ENCODE data around the gene TPRG1. TPM values are rescaled to one million over a fixed set of nuclear protein-coding genes. Genes with fewer than 3 reads are reported as not detected.

The TPRG1 gene
- total and polyA plus RNA-seq, 2 donors (not counting 3 experiments of a cell fraction or from before 2014, with no cell fraction given) = 0.30 TPM; not detected in 1

GRCh38 chr3:189122526-189123205 is 49.1 kb upstream of the TPRG1 start:
- Histone ChIP-seq H3K4me1 (ENCODE audit: control insufficient read depth, extremely low read depth, insufficient read depth, low read length) (no peaks in the 10 kb centered on the region), H3K9ac (replicated peaks; ENCODE audit: extremely low read depth, insufficient read depth, low read length) (no peak overlapping the region), H3K36me3 (ENCODE audit: control insufficient read depth in 2 of 2, extremely low read depth in 1 of 2, insufficient read depth in 2 of 2, low read length in 2 of 2) (no peaks in the 10 kb centered on the region), H3K4me2 (ENCODE audit: insufficient read depth, low read length) (no peak overlapping the region), H4K20me1 (replicated peaks; ENCODE audit: control insufficient read depth, extremely low read depth, insufficient read depth, low read length) (no peaks in the 10 kb centered on the region), H3K27me3 (ENCODE audit: control insufficient read depth in 2 of 2, insufficient read depth in 2 of 2, low read length in 2 of 2) (no peaks in the 10 kb centered on the region), H3K9me3 (replicated peaks; ENCODE audit: control insufficient read depth, insufficient read depth, low read length) (no peaks in the 10 kb centered on the region), H3K9me1 (replicated peaks; ENCODE audit: control insufficient read depth, extremely low read depth, insufficient read depth, low read length) (no peaks in the 10 kb centered on the region), H3K27ac (ENCODE audit: insufficient read depth, low read depth, low read length) (no peak overlapping the region), H3K79me2 (ENCODE audit: control insufficient read depth, insufficient read depth, low read length) (no peaks in the 10 kb centered on the region), H2AFZ (ENCODE audit: low read depth, low read length) (no peak overlapping the region), H3K4me3 (replicated peaks in 1 of 3; ENCODE audit: insufficient read depth in 1 of 3, low read depth in 1 of 3, low read length in 3 of 3) (no peak overlapping the region)
- CTCF ChIA-PET = interaction anchor here (1.0 kb wide), 1 partner anchor 26 kb away, joined by 3 read pairs; no protein-coding TSS in a partner anchor
- FAIRE-seq (no peak), DNase-seq (ENCODE audit: low read depth, low spot score) (no peak)
- dilution Hi-C loops (cut with MboI; ENCODE audit: extremely low pct_ligation_motif_present, low sequenced_read_pairs) (no loop called here), intact Hi-C loops (cut with micrococcal nuclease) (no loop called here)
- no TSS peak for BruUV-seq (replicated peaks)
- POLR2A ChIA-PET = no interaction called here
- TF ChIP-seq MYC (IDR thresholded peaks at IDR 0.05; ENCODE audit: low read depth, low read length) = no peak

DNA sequence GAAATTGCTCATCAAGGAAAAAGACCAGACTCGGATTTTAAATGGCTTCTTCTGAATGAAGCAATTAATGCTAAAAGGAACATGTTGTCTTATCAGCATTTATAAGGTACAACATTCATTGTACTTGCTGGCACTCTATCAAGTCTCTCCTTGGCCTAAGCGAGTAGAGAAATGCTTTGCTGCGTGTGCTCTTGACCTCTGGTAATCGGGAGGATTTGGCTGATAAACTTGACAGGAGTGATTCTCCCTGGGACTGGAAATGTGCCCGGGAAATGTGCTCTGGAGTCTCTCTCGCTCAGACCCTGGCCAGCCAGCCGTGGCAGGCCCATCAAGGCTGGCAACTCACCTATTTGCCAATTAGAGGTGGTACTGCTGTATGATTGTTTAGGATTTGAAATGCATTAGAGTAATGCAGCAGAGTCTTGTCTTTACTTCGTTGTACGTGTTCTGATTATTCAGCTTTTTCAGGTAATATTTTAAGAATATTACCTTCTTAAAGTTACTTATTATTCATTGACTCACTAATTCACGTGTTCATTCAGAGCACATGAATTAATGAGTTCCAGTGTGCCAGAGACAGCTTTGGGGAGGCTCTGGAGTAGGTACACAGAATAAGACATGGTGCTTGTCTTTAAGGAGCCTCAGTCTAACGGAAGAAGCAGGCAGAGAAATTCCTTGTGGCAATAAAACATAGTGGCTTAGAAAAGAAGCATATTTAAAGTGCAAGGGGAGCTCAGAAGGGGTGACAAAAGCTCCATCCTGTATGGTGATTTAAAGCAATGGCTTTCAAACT is 48.0 kb upstream of the TPRG1 start:
- Histone ChIP-seq H3K36me3 (ENCODE audit: control insufficient read depth in 2 of 2, extremely low read depth in 1 of 2, insufficient read depth in 2 of 2, low read length in 2 of 2) (no peaks in the 10 kb centered on the region), H3K4me2 (ENCODE audit: insufficient read depth, low read length) (no peak overlapping the region), H3K4me3 (replicated peaks in 1 of 3; ENCODE audit: insufficient read depth in 1 of 3, low read depth in 1 of 3, low read length in 3 of 3) (no peak overlapping the region), H3K4me1 (ENCODE audit: control insufficient read depth, extremely low read depth, insufficient read depth, low read length) (no peaks in the 10 kb centered on the region), H3K9me3 (replicated peaks; ENCODE audit: control insufficient read depth, insufficient read depth, low read length) (no peaks in the 10 kb centered on the region), H4K20me1 (replicated peaks; ENCODE audit: control insufficient read depth, extremely low read depth, insufficient read depth, low read length) (no peaks in the 10 kb centered on the region), H3K9me1 (replicated peaks; ENCODE audit: control insufficient read depth, extremely low read depth, insufficient read depth, low read length) (no peaks in the 10 kb centered on the region), H3K27me3 (ENCODE audit: control insufficient read depth in 2 of 2, insufficient read depth in 2 of 2, low read length in 2 of 2) (no peaks in the 10 kb centered on the region), H3K27ac (ENCODE audit: insufficient read depth, low read depth, low read length) (no peak overlapping the region), H2AFZ (ENCODE audit: low read depth, low read length) (no peak overlapping the region), H3K79me2 (ENCODE audit: control insufficient read depth, insufficient read depth, low read length) (no peaks in the 10 kb centered on the region), H3K9ac (replicated peaks; ENCODE audit: extremely low read depth, insufficient read depth, low read length) (no peak overlapping the region)
- intact Hi-C loops (cut with micrococcal nuclease) (no loop called here), dilution Hi-C loops (cut with MboI; ENCODE audit: extremely low pct_ligation_motif_present, low sequenced_read_pairs) (no loop called here)
- POLR2A ChIA-PET = no interaction called here
- CTCF ChIA-PET = interaction anchor here (1.0 kb wide), 1 partner anchor 25 kb away, joined by 3 read pairs; no protein-coding TSS in a partner anchor
- DNase-seq (ENCODE audit: low read depth, low spot score) (no peak), FAIRE-seq (no peak)
- BruUV-seq (replicated peaks) = no TSS peak
- TF ChIP-seq EZH2 (IDR thresholded peaks at IDR 0.05; ENCODE audit: borderline replicate concordance, low read depth, low read length, severe bottlenecking) (no peak), FOS (IDR thresholded peaks at IDR 0.05; ENCODE audit: borderline replicate concordance, insufficient read depth, low read length) (no peak), POLR2A (IDR thresholded peaks at IDR 0.05; ENCODE audit: low read depth, low read length) (no peak), POLR2AphosphoS5 (IDR thresholded peaks at IDR 0.05; ENCODE audit: insufficient read depth, low read depth, low read length) (no peak), MAX (IDR thresholded peaks at IDR 0.05; ENCODE audit: insufficient read depth, insufficient read length) (no peak), GATA2 (IDR thresholded peaks at IDR 0.05; ENCODE audit: insufficient read depth, insufficient read length, low read depth, low read length) (no peak)
- TF ChIP-seq, protein P1, sequence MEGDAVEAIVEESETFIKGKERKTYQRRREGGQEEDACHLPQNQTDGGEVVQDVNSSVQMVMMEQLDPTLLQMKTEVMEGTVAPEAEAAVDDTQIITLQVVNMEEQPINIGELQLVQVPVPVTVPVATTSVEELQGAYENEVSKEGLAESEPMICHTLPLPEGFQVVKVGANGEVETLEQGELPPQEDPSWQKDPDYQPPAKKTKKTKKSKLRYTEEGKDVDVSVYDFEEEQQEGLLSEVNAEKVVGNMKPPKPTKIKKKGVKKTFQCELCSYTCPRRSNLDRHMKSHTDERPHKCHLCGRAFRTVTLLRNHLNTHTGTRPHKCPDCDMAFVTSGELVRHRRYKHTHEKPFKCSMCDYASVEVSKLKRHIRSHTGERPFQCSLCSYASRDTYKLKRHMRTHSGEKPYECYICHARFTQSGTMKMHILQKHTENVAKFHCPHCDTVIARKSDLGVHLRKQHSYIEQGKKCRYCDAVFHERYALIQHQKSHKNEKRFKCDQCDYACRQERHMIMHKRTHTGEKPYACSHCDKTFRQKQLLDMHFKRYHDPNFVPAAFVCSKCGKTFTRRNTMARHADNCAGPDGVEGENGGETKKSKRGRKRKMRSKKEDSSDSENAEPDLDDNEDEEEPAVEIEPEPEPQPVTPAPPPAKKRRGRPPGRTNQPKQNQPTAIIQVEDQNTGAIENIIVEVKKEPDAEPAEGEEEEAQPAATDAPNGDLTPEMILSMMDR (IDR thresholded peaks at IDR 0.05; ENCODE audit: extremely low read depth in 1 of 2, insufficient read depth in 1 of 2, low read depth in 1 of 2, low read length in 2 of 2) = no peak

Data from endothelial cell of umbilical vein (primary cell).